GM18498 (cell line): ENCODE results near the gene SFMBT2.
"Not testable (repeated sequence)": the region's sequence is repeated elsewhere in the genome, so short reads cannot be mapped to it uniquely, and the experiment has no call there.

Source experiments
- ATAC-seq: cut with Tn5 transposase; IDR thresholded peaks from one replicate; pipeline ENCODE4 v1.9.1; 2021; ENCODE audit warnings: mild to moderate bottlenecking, moderate library complexity; ENCODE audit not compliant: unreplicated experiment

The SFMBT2 gene

GRCh38 chr10:7239312-7239985 lies 171.4 kb downstream of the SFMBT2 start:
- peak; percentile 70 for ATAC-seq

- ATAC-seq = no peak
Measured at GRCh38 chr10:7235376-7235775, 175.5 kb downstream of the SFMBT2 start.

DNA sequence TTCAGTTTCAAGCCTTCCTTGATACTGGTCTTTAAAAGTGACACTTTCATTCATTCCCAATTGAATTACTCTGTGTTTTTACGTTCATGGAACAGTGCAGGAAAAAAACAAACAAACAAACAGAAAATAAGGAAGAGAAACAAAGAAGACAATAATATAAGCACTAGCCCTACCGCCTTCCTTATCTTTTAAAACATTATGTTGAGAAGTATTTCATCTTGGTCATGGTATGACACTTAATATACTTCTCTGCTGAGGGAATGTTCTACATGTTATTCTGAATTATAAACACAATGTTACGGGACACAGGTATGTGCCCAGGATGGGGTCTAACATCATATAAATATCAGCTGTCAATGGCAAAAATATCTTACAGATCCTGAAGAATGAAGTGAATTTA lies 176.7 kb downstream of the SFMBT2 start:
- no peak for ATAC-seq

DNA sequence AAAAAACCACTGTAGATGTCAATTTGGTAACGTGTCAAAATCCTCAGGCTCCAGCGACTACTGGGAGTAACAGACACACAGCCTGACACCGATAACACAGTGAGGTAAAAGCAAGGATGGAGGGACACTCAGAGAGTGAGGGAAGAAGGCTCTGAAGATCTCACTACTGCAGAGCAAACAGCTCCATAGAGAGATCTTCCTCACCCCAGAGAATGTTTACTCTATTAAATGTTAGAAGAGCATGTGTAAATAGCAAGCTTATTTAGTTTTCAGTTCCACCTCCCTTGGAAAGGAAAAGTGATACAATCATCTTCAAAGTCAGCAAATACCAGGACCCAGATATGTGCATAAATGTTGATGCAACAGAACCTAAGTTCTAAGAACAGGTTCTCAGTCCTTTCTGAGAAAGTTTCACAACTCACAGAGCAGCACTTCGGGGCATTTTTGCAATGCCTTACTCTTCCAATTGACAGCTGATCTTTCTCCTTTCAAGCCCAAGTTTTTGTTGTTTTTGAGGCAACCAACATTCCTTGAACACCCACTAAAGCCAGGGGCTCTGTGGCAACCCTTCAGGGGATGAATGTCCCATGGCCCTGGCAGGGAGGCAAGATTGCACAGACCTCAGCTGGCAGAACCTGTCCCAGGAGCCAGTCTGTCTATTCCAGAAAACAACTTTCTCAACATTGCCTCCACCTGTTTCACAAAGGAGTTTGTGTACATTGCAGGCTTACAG lies 177.4 kb downstream of the SFMBT2 start:
- no peak for ATAC-seq

DNA sequence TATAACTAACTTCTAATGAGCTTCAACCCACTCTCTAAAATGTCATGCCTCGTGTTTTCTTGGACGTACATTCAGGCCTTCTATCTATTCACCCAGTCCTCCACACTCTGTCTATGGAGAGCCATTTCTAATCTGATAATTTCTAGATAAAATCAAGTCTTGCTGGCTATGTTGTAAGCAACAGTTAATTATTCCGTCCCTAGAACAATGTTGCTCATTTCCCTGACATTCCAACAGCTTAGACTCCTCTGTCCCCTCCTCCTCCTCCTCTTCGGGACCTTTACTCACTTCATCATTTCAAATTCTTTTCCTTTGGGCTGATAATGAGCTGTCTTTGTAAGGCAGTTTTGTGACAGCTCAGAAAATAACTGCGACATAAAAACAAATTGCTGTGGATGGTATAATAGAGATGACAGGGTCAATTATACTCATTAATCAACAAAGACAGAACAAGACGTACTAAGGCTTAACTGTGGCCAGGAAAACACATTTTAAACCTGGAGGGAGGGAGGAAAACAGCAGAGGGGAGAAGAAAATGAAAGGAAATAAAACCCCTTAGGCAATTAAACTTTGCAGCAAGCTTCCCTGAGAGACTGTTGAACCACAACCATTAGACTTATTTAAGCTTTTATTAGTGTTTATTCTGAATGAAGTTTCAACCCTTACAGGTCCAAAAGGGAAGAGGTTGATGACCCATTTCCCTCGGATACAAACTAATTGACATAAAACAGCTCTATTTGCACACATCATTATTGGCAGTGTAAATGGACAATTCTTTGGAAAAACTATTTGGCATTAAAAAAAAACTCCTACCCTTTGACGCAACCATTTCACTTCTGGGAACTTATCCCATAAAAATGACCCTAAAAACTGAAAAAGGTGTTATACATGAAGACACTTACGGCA lies 179.1 kb downstream of the SFMBT2 start:
- no peak for ATAC-seq

DNA sequence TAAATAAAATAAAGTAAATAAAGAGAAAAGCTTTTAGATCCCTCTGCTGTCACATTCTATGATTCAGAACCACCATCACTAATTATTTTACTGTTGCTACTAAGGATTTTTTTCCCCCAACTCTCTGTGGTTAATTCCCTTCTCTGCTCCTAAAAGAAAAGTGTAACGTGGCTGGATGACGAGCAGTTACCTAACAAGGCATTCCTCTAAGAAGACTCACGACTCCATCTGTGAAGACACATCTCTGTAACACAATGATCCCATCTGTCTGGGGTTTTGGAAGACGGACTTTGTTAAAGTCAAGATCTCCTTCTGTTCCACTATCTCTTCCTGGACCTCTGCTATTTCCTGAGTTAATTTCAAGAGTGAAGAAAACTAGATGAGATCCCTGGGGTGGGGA lies 179.9 kb downstream of the SFMBT2 start:
- ATAC-seq = no peak

GRCh38 chr10:7230036-7230435 lies 180.8 kb downstream of the SFMBT2 start:
- ATAC-seq = no peak

DNA sequence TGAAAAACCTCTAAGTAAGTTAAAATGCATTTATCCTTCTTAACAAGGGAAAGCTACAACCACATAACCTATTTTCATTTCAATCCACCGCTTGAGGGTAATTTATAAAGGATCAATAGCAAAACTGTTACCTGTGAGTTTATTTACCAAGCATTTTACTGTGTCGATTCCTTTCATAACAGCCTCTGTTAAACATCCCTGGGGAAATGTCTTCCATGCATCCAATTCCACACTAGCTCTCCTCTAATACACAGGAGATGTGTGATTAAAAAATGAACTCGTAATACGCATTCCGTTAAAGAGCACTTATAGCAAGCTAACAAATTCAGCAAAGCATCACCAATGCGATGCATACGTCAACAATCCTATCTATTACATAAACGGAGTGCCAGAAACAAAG lies 185.7 kb downstream of the SFMBT2 start:
- ATAC-seq = no peak

DNA sequence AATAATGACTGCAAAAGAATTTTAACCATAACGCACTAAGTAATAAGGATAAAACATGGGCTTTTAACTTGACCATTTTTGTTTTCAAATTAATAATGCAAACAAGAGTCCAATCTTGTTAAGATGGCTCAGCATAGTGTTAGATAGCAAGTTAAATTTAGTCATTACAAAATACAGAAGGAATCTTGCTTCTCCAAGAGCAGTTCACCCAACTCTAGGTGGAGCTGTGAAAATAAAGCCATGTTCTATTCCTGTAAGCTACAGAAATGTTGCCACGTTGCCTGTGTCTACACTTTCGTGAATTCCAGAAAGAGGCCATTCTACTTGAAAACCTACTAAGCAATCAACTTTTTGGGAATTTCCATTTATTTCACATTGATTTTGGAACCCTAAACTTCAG lies 191.9 kb downstream of the SFMBT2 start:
- no peak for ATAC-seq

- not testable (repeated sequence) for ATAC-seq
Measured at GRCh38 chr10:7212696-7213095, 198.1 kb downstream of the SFMBT2 start.

GRCh38 chr10:7211857-7212577 lies 198.8 kb downstream of the SFMBT2 start:
- no peak for ATAC-seq

DNA sequence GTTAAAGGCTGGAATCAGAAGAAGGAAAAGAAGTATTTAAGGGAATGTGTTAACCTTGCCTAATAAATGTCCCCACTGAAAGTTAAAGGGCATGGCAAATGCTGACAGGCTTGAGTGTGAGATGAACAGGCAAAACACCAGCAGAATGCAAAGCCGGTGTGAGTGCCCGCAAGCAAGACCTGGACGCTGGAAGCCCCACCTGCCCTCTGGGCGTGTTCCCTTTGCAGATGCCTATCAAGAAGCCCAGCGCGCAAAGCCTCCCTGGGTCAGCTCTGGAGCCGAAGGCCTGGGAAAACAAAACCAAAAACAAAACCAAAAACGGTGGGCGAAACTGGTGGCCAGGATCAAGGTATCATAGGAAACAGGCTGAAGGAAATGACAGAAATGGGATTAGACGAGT lies 200.3 kb downstream of the SFMBT2 start:
- ATAC-seq = no peak

- ATAC-seq = no peak
Measured at GRCh38 chr10:7209458-7209857, 201.4 kb downstream of the SFMBT2 start.

GRCh38 chr10:7206412-7207100 lies 204.3 kb downstream of the SFMBT2 start:
- ATAC-seq = no peak

GRCh38 chr10:7205656-7206055 lies 205.2 kb downstream of the SFMBT2 start:
- no peak for ATAC-seq

GRCh38 chr10:7202793-7203355 lies 208.0 kb downstream of the SFMBT2 start:
- ATAC-seq = no peak

DNA sequence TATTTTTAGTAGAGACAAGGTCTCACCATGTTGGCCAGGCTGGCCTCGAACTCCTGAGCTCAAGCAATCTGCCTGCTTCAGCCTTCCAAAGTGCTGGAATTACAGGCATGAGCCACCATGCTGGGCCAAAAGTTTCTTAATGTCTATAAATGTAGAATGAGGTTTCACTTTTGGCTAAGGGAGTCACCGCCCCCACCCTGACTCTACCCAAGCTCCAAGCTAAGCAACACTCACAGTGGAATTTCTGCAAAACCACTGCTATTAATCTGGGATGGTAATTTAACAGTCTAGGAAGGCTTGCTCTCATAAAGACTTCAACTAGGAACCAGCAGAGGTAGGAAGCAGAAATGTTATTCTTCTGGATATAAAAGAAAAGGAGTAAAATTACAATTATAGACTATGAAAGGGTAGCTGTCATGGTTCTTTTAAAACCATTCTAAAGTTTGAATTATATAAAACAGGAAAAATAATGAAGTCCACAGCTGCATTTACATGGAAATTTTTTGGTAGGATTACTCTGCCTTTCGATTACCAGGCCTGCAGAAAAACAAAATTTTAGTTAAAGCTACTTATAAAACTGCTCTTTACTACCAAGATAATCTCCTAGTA lies 211.6 kb downstream of the SFMBT2 start:
- no peak for ATAC-seq

GRCh38 chr10:7196284-7196683 lies 214.6 kb downstream of the SFMBT2 start:
- ATAC-seq = no peak

- ATAC-seq = no peak
Measured at GRCh38 chr10:7195118-7195517, 215.7 kb downstream of the SFMBT2 start.

- ATAC-seq = no peak
Measured at GRCh38 chr10:7194571-7194970, 216.3 kb downstream of the SFMBT2 start.
